GM12864 (cell line): ENCODE data around the gene EIF5.

Experiments used
- DNase-seq: peaks from one replicate; pipeline ENCODE4 v3.0.0-alpha.2; 2011; ENCODE audit warnings: low read depth
- H3K4me3 ChIP-seq: 2 replicates; pipeline ENCODE4 v1.5.1; 2011; ENCODE audit warnings: mild to moderate bottlenecking, low read depth, low read length, control low read depth
- CTCF ChIP-seq: IDR thresholded peaks from 2 replicates; pipeline ENCODE4 v1.5.1; 2011; ENCODE audit warnings: low read depth, mild to moderate bottlenecking, moderate library complexity, low read length, control low read depth, inconsistent platforms; ENCODE audit errors: missing control alignments

Gene EIF5

GRCh38 chr14:103311171-103311997, 22.7 kb upstream of the EIF5 start:
- TF ChIP-seq CTCF: no peak
- DNase-seq: no peak
- no peak overlapping the region for H3K4me3 ChIP-seq

DNA sequence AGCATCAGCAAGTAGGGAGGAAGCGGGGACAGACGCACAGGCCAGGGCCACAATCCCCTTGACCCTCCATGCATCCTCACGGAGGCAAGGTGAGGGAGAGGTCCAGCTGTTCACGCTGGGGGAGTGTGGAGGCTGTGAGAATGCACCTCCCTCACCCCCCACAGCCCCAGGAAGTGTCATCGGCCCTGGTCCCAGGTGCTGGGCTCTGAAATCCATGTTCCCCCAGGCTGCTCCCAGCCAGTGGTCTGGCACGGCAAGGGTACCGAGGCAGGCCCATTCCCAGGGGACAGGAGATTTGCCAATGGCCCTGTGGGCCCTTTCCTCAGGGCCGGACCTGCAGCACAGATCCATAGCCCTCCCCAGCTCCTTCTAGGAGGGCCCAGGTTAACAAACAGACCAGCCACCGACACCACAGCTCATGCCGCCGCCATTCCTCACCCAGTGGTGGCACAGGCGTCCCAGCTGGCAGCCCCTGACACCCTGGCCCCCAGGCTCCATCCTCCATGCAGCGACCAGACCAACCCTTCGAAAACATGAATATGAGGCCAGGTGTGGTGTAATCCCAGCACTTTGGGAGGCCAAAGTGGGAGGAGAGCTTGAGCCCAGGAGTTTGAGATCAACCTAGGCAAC, 21.9 kb upstream of the EIF5 start:
- no peak for TF ChIP-seq CTCF
- no peak overlapping the region for H3K4me3 ChIP-seq
- no peak for DNase-seq

- no peak overlapping the region for H3K4me3 ChIP-seq
- no peak for TF ChIP-seq CTCF
- no peak for DNase-seq
These were observed 20.3 kb upstream of the EIF5 start for GRCh38 chr14:103313704-103314103.

GRCh38 chr14:103314496-103315277, 19.4 kb upstream of the EIF5 start:
- DNase-seq: no peak
- TF ChIP-seq CTCF: no peak
- H3K4me3 ChIP-seq: no peak overlapping the region

DNA sequence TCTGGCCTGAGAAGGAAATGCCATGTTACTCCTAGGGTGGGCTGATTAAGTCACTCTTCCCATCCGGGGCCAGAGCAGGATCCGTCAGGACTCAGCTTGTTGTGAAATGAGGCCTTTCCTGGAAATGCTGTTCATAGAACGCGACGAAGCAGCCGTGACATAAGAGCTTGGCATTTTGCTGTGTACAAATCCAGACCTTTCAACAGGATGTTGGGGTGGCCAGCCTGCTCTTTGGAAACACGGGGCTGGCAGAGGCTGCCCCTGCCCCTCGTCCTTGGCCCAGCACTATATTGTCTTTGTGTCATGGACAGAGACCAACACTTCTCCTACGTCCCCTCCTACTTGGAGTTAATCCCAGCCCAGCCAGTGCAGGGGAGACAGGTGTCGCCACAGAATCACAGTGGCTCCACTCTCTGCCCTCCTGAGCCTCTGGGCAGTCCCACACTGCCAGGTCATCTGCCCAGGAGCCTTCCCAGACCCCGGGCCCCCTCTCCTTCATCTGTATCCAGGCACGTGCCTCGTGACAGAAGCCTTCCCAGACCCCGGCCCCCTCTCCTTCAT, 18.6 kb upstream of the EIF5 start:
- no peak overlapping the region for H3K4me3 ChIP-seq
- TF ChIP-seq CTCF: no peak
- DNase-seq: no peak

GRCh38 chr14:103315941-103316340, 18.1 kb upstream of the EIF5 start:
- H3K4me3 ChIP-seq: no peak overlapping the region
- TF ChIP-seq CTCF: no peak
- DNase-seq: no peak
